Endothelial cell of umbilical vein (primary cell): Measurements from ENCODE around the gene PTTG1IP2. TPM values are rescaled to one million over a fixed set of nuclear protein-coding genes. Genes with fewer than 3 reads are reported as not detected.

ENCODE experiments used
- BruUV-seq: library from RNA; stranded (reverse); fragments of 400-500 nt; replicated peaks from 2 replicates; lab custom pipeline; 2021; lab: Mats Ljungman, UMichigan
- CTCF ChIA-PET: fragments of 300-600, 350-600 bp; sonication (Branson Sonifier 250); formaldehyde crosslinking; loops from one replicate; lab custom pipeline; 2021; ENCODE audit warnings: antibody characterized with exemption, inconsistent platforms; lab: Charles Lee
- POLR2A ChIA-PET: fragments of 300-600, 350-600 bp; sonication (Branson Sonifier 250); formaldehyde crosslinking; loops from one replicate; lab custom pipeline; 2021; ENCODE audit warnings: antibody characterized with exemption, inconsistent platforms; lab: Charles Lee
- DNase-seq: peaks from one replicate; pipeline ENCODE4 v3.0.0-alpha.2; 2011; ENCODE audit warnings: low read depth, low spot score
- FAIRE-seq: peaks from 2 replicates; lab custom pipeline; 2011; peaks lifted over from hg19 to GRCh38; lab: Jason Lieb, UNC
- H2AFZ ChIP-seq: 2 replicates; pipeline ENCODE4 v1.6.0; 2012; ENCODE audit warnings: low read depth, low read length, control low read depth, inconsistent platforms
- H3K27ac ChIP-seq: 2 replicates; pipeline ENCODE4 v1.5.1; 2011; ENCODE audit warnings: low read depth, mild to moderate bottlenecking, control low read depth, low read length, moderate library complexity; ENCODE audit not compliant: insufficient read depth
- H3K27me3 ChIP-seq, 2 experiments: 2 replicates each; pipeline versions ENCODE4 v1.6.0 to v1.6.1; 2011; ENCODE audit warnings: low read length in 2 of 2, mixed read lengths in 1 of 2; ENCODE audit not compliant: control insufficient read depth in 2 of 2, insufficient read depth in 2 of 2
- H3K36me3 ChIP-seq, 2 experiments: 2 replicates in 1 of 2; 3 replicates in 1 of 2; pipeline ENCODE4 v1.5.1; 2011; ENCODE audit warnings: low read length in 2 of 2, mild to moderate bottlenecking in 1 of 2, moderate library complexity in 1 of 2; ENCODE audit not compliant: control insufficient read depth in 2 of 2, insufficient read depth in 2 of 2; ENCODE audit errors: extremely low read depth in 1 of 2
- H3K4me1 ChIP-seq: 3 replicates; pipeline ENCODE4 v1.5.1; 2011; ENCODE audit warnings: mild to moderate bottlenecking, low read length; ENCODE audit not compliant: control insufficient read depth, insufficient read depth; ENCODE audit errors: extremely low read depth
- H3K4me2 ChIP-seq: 2 replicates; pipeline ENCODE4 v1.6.1; 2011; ENCODE audit warnings: low read length, control low read depth, mixed read lengths; ENCODE audit not compliant: insufficient read depth
- H3K4me3 ChIP-seq, 3 experiments: fragments of 200-600 bp in 1 of 3; sonication (generic), shearing (Covaris generic) in 1 of 3; replicated peaks in 1 of 3; 2 replicates each; pipeline ENCODE4 v1.5.1; 2011 to 2016; ENCODE audit warnings: control low read depth in 3 of 3, low read length in 3 of 3, mild to moderate bottlenecking in 2 of 3, inconsistent platforms in 1 of 3, low read depth in 1 of 3, moderate library complexity in 1 of 3; ENCODE audit not compliant: insufficient read depth in 1 of 3
- H3K79me2 ChIP-seq: 2 replicates; pipeline ENCODE4 v1.6.0; 2012; ENCODE audit warnings: low read length, inconsistent platforms; ENCODE audit not compliant: control insufficient read depth, insufficient read depth
- H3K9ac ChIP-seq: replicated peaks from 2 replicates; pipeline ENCODE3; 2011; ENCODE audit warnings: low read length, control low read depth; ENCODE audit not compliant: insufficient read depth; ENCODE audit errors: extremely low read depth
- H3K9me1 ChIP-seq: replicated peaks from 3 replicates; pipeline ENCODE4 v1.6.0; 2011; ENCODE audit warnings: mild to moderate bottlenecking, low read length; ENCODE audit not compliant: control insufficient read depth, insufficient read depth; ENCODE audit errors: extremely low read depth
- H3K9me3 ChIP-seq: replicated peaks from 2 replicates; pipeline ENCODE4 v1.5.1; 2012; ENCODE audit warnings: low read length, inconsistent platforms; ENCODE audit not compliant: control insufficient read depth, insufficient read depth
- H4K20me1 ChIP-seq: replicated peaks from 2 replicates; pipeline ENCODE3; 2011; ENCODE audit warnings: mild to moderate bottlenecking, low read length; ENCODE audit not compliant: control insufficient read depth, insufficient read depth; ENCODE audit errors: extremely low read depth
- EZH2 ChIP-seq: IDR thresholded peaks from 2 replicates; pipeline ENCODE4 v1.6.1; 2012; ENCODE audit warnings: borderline replicate concordance, low read depth, mild to moderate bottlenecking, moderate library complexity, low read length, inconsistent platforms; ENCODE audit not compliant: severe bottlenecking
- GATA2 ChIP-seq: IDR thresholded peaks from 2 replicates; pipeline ENCODE4 v1.7.0; 2011; ENCODE audit warnings: low read depth, mild to moderate bottlenecking, moderate library complexity, mixed read lengths, low read length; ENCODE audit not compliant: insufficient read length, insufficient read depth
- MAX ChIP-seq: IDR thresholded peaks from 2 replicates; pipeline ENCODE4 v1.6.1; 2011; ENCODE audit not compliant: insufficient read depth, insufficient read length
- MYC ChIP-seq: IDR thresholded peaks from one replicate; pipeline ENCODE4 v1.6.1; 2011; ENCODE audit warnings: mild to moderate bottlenecking, low read depth, low read length
- POLR2A ChIP-seq: IDR thresholded peaks from 2 replicates; pipeline ENCODE4 v1.6.1; 2012; ENCODE audit warnings: low read depth, mild to moderate bottlenecking, control low read depth, low read length
- POLR2AphosphoS5 ChIP-seq: IDR thresholded peaks from 2 replicates; pipeline ENCODE4 v1.6.1; 2012; ENCODE audit warnings: low read depth, mild to moderate bottlenecking, control low read depth, low read length, moderate library complexity; ENCODE audit not compliant: insufficient read depth
- dilution Hi-C: fragments of 300-500 bp; cut with MboI; formaldehyde crosslinking; loops from one replicate; pipeline ENCODE4 v1.15.0; 2019; ENCODE audit warnings: low sequenced_read_pairs; ENCODE audit not compliant: extremely low pct_ligation_motif_present
- intact Hi-C: fragments of 100-400 bp; cut with micrococcal nuclease; formaldehyde crosslinking; loops from one replicate; pipeline ENCODE4 v1.10.0; 2022
- polyA plus RNA-seq, 4 experiments: library from polyadenylated mRNA; depleted of rRNA in 3 of 4; stranded (reverse) in 3 of 4; unstranded in 1 of 4; fragments of >200 nt; gene quantifications; 2 replicates each; pipeline versions ENCODE4 v1.2.1 to v1.2.3, GENCODE V29; 2011 to 2012; ENCODE audit warnings: missing spikeins in 1 of 4
- total RNA-seq: library from RNA; stranded (reverse); gene quantifications from 2 replicates; pipeline ENCODE4 v1.2.3, GENCODE V29; 2021
- TF ChIP-seq, protein P1 (sequence below), 2 donors: IDR thresholded peaks; 1 replicate in 1 of 2; 2 replicates in 1 of 2; pipeline ENCODE4 v1.5.1; 2011; ENCODE audit warnings: low read length in 2 of 2, mild to moderate bottlenecking in 2 of 2, moderate library complexity in 2 of 2, control low read depth in 1 of 2, inconsistent platforms in 1 of 2, low read depth in 1 of 2; ENCODE audit not compliant: insufficient read depth in 1 of 2; ENCODE audit errors: extremely low read depth in 1 of 2

PTTG1IP2 gene
- total and polyA plus RNA-seq, 2 donors (not counting 3 experiments of a cell fraction or from before 2014, with no cell fraction given) = not detected

- no peak overlapping the region for H2AFZ ChIP-seq
- H3K27ac ChIP-seq = no peak overlapping the region
- DNase-seq (no peak), FAIRE-seq (no peak)
- H3K9me3 ChIP-seq = no peaks in the 10 kb centered on the region
- H3K9me1 ChIP-seq = no peaks in the 10 kb centered on the region
- intact Hi-C loops (no loop called here), dilution Hi-C loops (no loop called here)
- no peak overlapping the region for H3K9ac ChIP-seq
- CTCF ChIA-PET = interaction anchor here (1.1 kb wide), 1 partner anchor 28 kb away, joined by 3 read pairs; no protein-coding TSS in a partner anchor
- H3K36me3 ChIP-seq = no peaks in the 10 kb centered on the region
- no peaks in the 10 kb centered on the region for H3K4me1 ChIP-seq
- peaks cover 0 to 2% of the 10 kb centered on the region in 2 experiments for H3K27me3 ChIP-seq
- H3K4me2 ChIP-seq = no peak overlapping the region
- no peaks in the 10 kb centered on the region for H4K20me1 ChIP-seq
- no TSS peak for BruUV-seq
- POLR2A ChIA-PET = no interaction called here
- H3K79me2 ChIP-seq = no peaks in the 10 kb centered on the region
- H3K4me3 ChIP-seq = no peak overlapping the region
- TF ChIP-seq MYC = no peak
- no peak for TF ChIP-seq POLR2A
- no peak for TF ChIP-seq EZH2
- TF ChIP-seq, protein P1, sequence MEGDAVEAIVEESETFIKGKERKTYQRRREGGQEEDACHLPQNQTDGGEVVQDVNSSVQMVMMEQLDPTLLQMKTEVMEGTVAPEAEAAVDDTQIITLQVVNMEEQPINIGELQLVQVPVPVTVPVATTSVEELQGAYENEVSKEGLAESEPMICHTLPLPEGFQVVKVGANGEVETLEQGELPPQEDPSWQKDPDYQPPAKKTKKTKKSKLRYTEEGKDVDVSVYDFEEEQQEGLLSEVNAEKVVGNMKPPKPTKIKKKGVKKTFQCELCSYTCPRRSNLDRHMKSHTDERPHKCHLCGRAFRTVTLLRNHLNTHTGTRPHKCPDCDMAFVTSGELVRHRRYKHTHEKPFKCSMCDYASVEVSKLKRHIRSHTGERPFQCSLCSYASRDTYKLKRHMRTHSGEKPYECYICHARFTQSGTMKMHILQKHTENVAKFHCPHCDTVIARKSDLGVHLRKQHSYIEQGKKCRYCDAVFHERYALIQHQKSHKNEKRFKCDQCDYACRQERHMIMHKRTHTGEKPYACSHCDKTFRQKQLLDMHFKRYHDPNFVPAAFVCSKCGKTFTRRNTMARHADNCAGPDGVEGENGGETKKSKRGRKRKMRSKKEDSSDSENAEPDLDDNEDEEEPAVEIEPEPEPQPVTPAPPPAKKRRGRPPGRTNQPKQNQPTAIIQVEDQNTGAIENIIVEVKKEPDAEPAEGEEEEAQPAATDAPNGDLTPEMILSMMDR (IDR thresholded peaks at IDR 0.05; ENCODE audit: extremely low read depth in 1 of 2, insufficient read depth in 1 of 2, low read depth in 1 of 2, low read length in 2 of 2) = no peak
- TF ChIP-seq MAX = no peak
- TF ChIP-seq GATA2 = no peak
- no peak for TF ChIP-seq POLR2AphosphoS5
These were observed 13.8 kb downstream of the PTTG1IP2 start for GRCh38 chr7:90483251-90483650.
